Measurements from ENCODE around the gene REP15.

- TF ChIP-seq YY1 (tag by site-specific recombination; IDR thresholded peaks at IDR 0.05) = no peak
- TF ChIP-seq ZNF324 (tag by site-specific recombination; IDR thresholded peaks at IDR 0.05) = no peak
- TF ChIP-seq MEIS1 (CRISPR knock-in tag; IDR thresholded peaks at IDR 0.05; ENCODE audit: borderline replicate concordance) = no peak
- TF ChIP-seq, protein P1, sequence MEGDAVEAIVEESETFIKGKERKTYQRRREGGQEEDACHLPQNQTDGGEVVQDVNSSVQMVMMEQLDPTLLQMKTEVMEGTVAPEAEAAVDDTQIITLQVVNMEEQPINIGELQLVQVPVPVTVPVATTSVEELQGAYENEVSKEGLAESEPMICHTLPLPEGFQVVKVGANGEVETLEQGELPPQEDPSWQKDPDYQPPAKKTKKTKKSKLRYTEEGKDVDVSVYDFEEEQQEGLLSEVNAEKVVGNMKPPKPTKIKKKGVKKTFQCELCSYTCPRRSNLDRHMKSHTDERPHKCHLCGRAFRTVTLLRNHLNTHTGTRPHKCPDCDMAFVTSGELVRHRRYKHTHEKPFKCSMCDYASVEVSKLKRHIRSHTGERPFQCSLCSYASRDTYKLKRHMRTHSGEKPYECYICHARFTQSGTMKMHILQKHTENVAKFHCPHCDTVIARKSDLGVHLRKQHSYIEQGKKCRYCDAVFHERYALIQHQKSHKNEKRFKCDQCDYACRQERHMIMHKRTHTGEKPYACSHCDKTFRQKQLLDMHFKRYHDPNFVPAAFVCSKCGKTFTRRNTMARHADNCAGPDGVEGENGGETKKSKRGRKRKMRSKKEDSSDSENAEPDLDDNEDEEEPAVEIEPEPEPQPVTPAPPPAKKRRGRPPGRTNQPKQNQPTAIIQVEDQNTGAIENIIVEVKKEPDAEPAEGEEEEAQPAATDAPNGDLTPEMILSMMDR (tag by site-specific recombination; IDR thresholded peaks at IDR 0.05) = no peak
- no peak for TF ChIP-seq ZNF248 (tag by site-specific recombination; IDR thresholded peaks at IDR 0.05)
- no peak for TF ChIP-seq ZFP3 (tag by site-specific recombination; IDR thresholded peaks at IDR 0.05; ENCODE audit: low read depth)
- no peak for TF ChIP-seq ZBTB49 (tag by site-specific recombination; IDR thresholded peaks at IDR 0.05; ENCODE audit: low read depth)
- TF ChIP-seq ZNF211 (tag by site-specific recombination; IDR thresholded peaks at IDR 0.05; ENCODE audit: low read depth) = no peak
- no peak for TF ChIP-seq ZNF2 (tag by site-specific recombination; IDR thresholded peaks at IDR 0.05)
- no peak for TF ChIP-seq INSM2 (tag by site-specific recombination; IDR thresholded peaks at IDR 0.05)
- TF ChIP-seq ZNF157 (tag by site-specific recombination; IDR thresholded peaks at IDR 0.05) = no peak
Observed at GRCh38 chr12:27709212-27709931, 13.1 kb downstream of the REP15 start.

All from HEK293 (cell line).